Erythroblast (primary cell): ENCODE results near the gene ANKRD44.

Experiments used
- GATA1 ChIP-seq: IDR thresholded peaks from 2 replicates; pipeline ENCODE4 v1.6.1; 2011; ENCODE audit warnings: low read depth, mild to moderate bottlenecking, control low read depth, low read length, moderate library complexity
- POLR2A ChIP-seq: IDR thresholded peaks from 2 replicates; pipeline ENCODE4 v1.6.1; 2011; ENCODE audit warnings: mild to moderate bottlenecking, low read length

DNA sequence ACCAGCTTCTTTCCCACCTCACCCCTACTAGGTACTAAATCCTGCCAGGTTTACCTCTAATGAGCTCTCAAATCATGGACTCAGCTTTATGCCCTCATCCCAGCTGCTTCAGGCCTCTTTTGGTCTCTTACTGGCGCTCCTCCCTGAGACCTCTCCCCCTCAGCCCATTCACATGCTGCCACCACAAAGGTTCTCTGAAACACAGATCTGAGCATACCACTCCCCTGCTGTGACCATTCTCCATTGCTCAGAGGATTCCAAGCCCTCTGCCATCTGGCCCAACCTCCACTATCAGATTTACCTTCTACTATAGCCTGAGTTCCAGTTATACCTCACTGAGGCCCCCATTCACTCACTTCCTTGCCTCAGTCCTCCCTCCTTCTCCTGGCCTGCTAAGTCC, 174.8 kb downstream of the ANKRD44 start:
- TF ChIP-seq POLR2A = no peak
- TF ChIP-seq GATA1 = no peak
